ENCODE measurements around the gene ALDH1A3. TPM values are rescaled to one million over a fixed set of nuclear protein-coding genes. Genes with fewer than 3 reads are reported as not detected.
A peak's percentile ranks its signal among the peaks of the same experiment; 100 is the strongest.

The ALDH1A3 gene
- total and polyA plus RNA-seq, 8 donors = 0.31 to 17.5 (median 0.54) TPM

DNA sequence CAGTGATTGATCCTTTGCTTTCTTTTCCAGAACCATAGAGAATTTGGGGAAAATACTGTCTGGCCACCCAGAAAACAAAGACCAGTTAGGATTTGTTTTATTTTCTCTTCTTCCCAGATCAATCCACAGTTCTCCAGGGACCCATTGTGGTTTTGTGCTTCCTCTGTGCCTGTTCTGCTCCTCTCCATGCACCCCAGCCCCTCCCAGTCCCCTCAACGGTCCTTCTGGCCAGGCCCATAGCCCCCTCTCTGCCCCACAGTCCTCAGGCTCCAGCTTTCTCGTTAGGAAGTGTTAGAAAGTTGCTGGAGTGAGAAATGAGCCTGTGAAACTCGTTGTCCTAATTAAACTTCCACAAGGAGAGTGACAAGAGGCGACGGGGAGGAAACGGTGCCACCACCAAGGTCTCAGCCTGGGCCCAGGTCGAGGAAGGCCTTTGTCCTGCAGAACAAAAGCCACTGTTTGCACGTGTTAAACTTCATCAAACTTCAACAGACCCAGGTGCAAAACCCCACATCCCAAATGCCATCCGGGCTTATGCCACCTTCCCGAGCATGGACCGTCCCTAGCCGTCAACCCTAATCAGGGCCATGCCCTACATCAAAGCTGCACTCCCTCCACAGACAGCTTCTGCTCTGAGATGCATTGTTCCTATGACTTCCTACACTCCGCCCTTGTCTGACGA, 18.7 kb upstream of the ALDH1A3 start:
- Histone ChIP-seq H3K36me3 (no peaks in the 10 kb centered on the region), H3K4me3 (no peak overlapping the region), H3K27ac (no peak overlapping the region), H3K27me3 (peaks cover 0 to 6% of the 10 kb centered on the region in 2 donors), H3K4me1 (no peaks in the 10 kb centered on the region), H3K9me3 (no peaks in the 10 kb centered on the region)
- intact Hi-C loops (cut with DNase I) = no loop called here
- TF ChIP-seq, protein P1, sequence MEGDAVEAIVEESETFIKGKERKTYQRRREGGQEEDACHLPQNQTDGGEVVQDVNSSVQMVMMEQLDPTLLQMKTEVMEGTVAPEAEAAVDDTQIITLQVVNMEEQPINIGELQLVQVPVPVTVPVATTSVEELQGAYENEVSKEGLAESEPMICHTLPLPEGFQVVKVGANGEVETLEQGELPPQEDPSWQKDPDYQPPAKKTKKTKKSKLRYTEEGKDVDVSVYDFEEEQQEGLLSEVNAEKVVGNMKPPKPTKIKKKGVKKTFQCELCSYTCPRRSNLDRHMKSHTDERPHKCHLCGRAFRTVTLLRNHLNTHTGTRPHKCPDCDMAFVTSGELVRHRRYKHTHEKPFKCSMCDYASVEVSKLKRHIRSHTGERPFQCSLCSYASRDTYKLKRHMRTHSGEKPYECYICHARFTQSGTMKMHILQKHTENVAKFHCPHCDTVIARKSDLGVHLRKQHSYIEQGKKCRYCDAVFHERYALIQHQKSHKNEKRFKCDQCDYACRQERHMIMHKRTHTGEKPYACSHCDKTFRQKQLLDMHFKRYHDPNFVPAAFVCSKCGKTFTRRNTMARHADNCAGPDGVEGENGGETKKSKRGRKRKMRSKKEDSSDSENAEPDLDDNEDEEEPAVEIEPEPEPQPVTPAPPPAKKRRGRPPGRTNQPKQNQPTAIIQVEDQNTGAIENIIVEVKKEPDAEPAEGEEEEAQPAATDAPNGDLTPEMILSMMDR (IDR thresholded peaks at IDR 0.05) = no peak
- no peak for DNase-seq
- no peak for ATAC-seq

DNA sequence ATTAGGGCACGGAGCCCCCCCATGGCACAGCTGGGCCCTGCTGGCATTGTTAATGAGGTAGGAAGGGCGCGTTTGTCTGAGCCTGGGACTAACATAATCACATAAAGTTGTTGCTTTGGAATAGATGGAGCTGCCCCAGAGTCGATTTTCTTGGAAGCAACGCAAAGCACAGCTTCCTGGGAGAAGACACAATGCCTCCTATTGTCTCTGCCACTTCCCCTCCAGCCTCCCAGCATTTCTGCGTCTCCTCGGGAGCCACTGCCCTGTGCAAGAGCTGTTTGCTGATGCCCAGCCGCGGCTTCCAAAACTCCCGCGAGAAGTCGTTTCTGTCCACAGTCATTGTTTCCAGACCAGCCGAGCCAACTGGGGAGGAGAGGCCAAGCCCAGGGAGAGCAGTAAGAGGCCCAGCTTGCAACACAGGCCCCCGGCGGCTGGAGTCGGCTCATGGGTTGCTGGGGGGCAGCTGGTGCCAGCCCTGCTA, 18.1 kb upstream of the ALDH1A3 start:
- TF ChIP-seq, protein P1 (IDR thresholded peaks at IDR 0.05) = no peak
- intact Hi-C loops (cut with DNase I) = no loop called here
- peaks cover 0 to 6% of the 10 kb centered on the region in 2 donors for H3K27me3 ChIP-seq
- H3K36me3 ChIP-seq = no peaks in the 10 kb centered on the region
- DNase-seq (no peak), ATAC-seq (no peak)
- no peaks in the 10 kb centered on the region for H3K4me1 ChIP-seq
- no peak overlapping the region for H3K4me3 ChIP-seq
- no peak overlapping the region for H3K27ac ChIP-seq
- H3K9me3 ChIP-seq = no peaks in the 10 kb centered on the region

DNA sequence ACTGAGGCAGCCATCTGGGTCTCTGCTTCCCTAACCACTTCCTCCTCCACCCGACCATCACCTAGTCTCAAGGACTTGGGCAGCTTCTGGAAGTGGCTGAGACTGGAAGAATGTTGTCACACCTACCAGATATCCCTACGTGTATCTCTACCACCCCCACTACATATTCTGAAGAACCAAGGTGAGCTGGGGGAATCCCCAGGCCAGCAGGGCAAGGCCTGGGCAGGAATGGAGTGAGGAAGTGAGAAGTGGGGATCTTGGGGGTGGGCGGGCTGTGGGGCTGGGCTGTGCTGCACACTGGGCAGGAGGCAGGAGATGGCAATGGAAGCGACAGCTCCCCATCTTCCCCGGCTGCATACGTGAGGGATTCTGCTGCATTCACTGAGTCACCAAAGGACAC, 17.5 kb upstream of the ALDH1A3 start:
- no peak for ATAC-seq
- Histone ChIP-seq H3K27ac (no peak overlapping the region), H3K9me3 (no peaks in the 10 kb centered on the region), H3K4me3 (no peak overlapping the region), H3K4me1 (no peaks in the 10 kb centered on the region), H3K27me3 (peaks cover 0 to 6% of the 10 kb centered on the region in 2 donors), H3K36me3 (no peaks in the 10 kb centered on the region)
- intact Hi-C loops (cut with DNase I) = no loop called here
- DNase-seq = no peak
- TF ChIP-seq, protein P1 (IDR thresholded peaks at IDR 0.05) = no peak

DNA sequence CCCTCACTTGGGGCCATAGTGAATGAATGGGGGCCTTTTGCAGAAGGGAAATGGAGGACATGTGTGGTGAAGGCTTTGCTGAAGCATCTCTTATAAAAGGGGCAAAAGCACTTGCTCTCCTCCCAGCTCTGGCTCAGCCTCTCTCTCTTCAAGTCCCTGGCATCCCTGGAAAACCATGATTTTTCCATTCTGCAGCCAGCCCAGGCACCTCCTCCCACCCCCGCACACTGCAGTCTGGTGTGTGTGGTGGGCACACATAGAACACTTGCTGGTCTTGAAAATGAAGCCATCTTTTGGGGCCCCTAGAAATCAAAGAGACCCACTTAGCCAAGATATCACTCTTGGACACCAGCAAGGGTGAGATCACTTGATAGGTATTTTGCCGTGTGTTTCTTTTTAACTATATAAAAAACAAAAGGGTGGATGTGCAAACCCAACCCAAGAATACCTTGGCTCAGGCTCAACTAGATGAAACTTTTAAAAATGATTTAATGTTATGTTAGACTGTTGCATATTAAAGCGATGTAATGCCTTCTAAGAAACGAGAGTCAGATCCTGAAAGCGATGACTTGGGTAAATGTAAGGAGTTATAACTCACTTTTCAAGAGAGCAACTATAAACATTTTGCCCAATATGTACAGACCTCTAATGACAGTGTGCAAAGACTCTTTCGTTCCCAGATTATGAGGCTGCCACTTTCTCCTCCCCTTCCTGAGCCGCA, 16.4 kb upstream of the ALDH1A3 start:
- no peak overlapping the region for H3K4me3 ChIP-seq
- intact Hi-C loops (cut with DNase I) = no loop called here
- H3K4me1 ChIP-seq = no peaks in the 10 kb centered on the region
- DNase-seq (no peak), ATAC-seq (no peak)
- no peaks in the 10 kb centered on the region for H3K36me3 ChIP-seq
- no peak overlapping the region for H3K27ac ChIP-seq
- H3K9me3 ChIP-seq = no peaks in the 10 kb centered on the region
- H3K27me3 ChIP-seq = peaks cover 0 to 6% of the 10 kb centered on the region in 2 donors
- TF ChIP-seq, protein P1 (IDR thresholded peaks at IDR 0.05) = no peak

DNA sequence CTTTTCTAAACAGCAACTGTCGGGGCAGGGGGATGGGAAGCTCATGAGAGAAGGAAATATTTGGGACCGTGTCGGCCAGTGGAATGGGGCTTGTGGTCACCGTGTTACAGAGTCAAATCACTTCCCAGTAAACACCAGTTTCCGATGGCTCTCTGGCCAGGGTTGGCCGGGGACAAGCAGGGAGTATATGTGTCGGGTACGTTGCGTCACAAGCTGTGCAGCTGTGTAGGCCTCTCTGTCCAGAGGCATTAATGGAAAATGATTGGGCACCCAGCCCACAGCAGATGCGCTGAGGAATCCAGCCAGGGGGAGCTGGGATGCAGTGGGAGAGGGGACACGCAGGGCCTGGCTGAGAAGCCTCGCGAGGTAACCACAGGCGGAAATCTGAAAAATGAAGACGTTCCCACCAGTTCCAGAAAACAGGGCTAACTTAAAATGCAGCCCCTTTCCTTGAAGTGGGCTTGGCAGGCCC, 15.8 kb upstream of the ALDH1A3 start:
- Histone ChIP-seq H3K4me3 (no peak overlapping the region), H3K9me3 (no peaks in the 10 kb centered on the region), H3K27ac (no peak overlapping the region), H3K4me1 (no peaks in the 10 kb centered on the region), H3K36me3 (no peaks in the 10 kb centered on the region), H3K27me3 (peaks cover 0 to 6% of the 10 kb centered on the region in 2 donors)
- DNase-seq (peak in 2 of 4 donors; percentile 48 to 50), ATAC-seq (peak; percentile 62)
- intact Hi-C loops (cut with DNase I) = no loop called here
- TF ChIP-seq, protein P1 (IDR thresholded peaks at IDR 0.05) = no peak

Measured in left lung (tissue), 10 donors.